GM12874 (cell line): Measurements from ENCODE around the gene NAV3.

Experiments
- TF ChIP-seq, protein P1 (sequence below): IDR thresholded peaks from 2 replicates; pipeline ENCODE4 v1.5.1; 2011; ENCODE audit warnings: low read depth, mild to moderate bottlenecking, control low read depth, low read length, moderate library complexity; ENCODE audit not compliant: insufficient read depth

NAV3 gene, protein sequence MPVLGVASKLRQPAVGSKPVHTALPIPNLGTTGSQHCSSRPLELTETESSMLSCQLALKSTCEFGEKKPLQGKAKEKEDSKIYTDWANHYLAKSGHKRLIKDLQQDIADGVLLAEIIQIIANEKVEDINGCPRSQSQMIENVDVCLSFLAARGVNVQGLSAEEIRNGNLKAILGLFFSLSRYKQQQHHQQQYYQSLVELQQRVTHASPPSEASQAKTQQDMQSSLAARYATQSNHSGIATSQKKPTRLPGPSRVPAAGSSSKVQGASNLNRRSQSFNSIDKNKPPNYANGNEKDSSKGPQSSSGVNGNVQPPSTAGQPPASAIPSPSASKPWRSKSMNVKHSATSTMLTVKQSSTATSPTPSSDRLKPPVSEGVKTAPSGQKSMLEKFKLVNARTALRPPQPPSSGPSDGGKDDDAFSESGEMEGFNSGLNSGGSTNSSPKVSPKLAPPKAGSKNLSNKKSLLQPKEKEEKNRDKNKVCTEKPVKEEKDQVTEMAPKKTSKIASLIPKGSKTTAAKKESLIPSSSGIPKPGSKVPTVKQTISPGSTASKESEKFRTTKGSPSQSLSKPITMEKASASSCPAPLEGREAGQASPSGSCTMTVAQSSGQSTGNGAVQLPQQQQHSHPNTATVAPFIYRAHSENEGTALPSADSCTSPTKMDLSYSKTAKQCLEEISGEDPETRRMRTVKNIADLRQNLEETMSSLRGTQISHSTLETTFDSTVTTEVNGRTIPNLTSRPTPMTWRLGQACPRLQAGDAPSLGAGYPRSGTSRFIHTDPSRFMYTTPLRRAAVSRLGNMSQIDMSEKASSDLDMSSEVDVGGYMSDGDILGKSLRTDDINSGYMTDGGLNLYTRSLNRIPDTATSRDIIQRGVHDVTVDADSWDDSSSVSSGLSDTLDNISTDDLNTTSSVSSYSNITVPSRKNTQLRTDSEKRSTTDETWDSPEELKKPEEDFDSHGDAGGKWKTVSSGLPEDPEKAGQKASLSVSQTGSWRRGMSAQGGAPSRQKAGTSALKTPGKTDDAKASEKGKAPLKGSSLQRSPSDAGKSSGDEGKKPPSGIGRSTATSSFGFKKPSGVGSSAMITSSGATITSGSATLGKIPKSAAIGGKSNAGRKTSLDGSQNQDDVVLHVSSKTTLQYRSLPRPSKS (N-terminal part only)

DNA sequence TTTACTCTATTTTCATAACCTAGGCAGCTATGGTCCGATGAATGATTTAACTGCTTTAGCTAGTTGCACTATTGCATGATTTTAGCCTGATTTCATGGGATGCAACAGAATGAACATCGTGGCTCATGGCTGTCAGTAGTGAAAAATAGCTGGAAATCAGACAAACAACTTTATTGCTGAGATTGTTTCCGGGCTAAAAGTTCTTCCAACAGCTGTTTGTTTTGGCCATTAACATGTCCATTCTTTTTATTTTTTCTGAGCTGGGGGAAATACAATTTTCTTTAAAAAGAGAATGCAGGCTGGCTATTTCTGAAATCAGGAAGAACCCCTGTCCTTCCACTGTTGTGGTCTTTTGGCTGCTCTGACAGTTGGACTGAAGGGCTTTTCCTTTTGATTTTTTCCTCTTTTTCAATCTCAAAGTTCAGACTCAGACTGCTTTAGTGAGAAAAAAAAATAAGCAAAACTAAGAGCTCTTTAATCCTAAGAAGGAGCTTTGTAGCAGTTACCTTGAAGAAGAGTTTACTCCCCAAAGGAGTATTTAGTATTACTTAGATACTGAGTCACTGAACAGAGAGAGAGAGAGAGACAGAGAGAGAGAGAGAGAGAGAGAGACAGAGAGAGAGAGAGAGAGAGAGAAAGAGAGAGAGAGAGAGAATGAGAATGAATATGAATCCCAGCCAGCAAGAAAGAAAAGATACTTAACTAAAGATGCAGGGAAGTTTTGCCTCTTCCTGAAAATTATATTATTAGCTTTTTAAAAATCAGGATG, at the start of gene NAV3:
Gene NAV3 (plus strand): TSS at position 312 of the 769 bp plus-strand sequence. CDS start 568 bp downstream, outside the sequence.
- TF ChIP-seq, protein P1, sequence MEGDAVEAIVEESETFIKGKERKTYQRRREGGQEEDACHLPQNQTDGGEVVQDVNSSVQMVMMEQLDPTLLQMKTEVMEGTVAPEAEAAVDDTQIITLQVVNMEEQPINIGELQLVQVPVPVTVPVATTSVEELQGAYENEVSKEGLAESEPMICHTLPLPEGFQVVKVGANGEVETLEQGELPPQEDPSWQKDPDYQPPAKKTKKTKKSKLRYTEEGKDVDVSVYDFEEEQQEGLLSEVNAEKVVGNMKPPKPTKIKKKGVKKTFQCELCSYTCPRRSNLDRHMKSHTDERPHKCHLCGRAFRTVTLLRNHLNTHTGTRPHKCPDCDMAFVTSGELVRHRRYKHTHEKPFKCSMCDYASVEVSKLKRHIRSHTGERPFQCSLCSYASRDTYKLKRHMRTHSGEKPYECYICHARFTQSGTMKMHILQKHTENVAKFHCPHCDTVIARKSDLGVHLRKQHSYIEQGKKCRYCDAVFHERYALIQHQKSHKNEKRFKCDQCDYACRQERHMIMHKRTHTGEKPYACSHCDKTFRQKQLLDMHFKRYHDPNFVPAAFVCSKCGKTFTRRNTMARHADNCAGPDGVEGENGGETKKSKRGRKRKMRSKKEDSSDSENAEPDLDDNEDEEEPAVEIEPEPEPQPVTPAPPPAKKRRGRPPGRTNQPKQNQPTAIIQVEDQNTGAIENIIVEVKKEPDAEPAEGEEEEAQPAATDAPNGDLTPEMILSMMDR = no peak

DNA sequence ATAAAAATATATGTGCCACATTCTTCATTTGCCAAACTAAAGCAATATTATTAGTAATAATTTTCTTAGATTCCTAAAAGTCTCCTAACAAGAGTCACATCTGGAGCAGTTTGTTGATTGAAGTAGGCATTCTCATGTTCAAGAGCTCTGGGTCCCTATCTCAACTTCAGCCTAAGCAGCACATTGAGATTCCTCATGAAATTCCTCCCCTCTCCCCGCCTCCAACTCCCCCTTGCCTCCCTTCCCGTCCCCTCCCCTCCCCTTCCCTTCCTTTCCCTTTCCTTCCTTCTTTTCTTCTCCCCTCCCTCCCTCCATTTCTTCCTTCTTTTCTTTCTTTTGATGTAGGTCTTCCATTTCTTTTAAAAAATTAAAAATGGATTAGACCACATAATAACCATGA, 48.7 kb upstream of the NAV3 start:
- TF ChIP-seq, protein P1 = no peak

DNA sequence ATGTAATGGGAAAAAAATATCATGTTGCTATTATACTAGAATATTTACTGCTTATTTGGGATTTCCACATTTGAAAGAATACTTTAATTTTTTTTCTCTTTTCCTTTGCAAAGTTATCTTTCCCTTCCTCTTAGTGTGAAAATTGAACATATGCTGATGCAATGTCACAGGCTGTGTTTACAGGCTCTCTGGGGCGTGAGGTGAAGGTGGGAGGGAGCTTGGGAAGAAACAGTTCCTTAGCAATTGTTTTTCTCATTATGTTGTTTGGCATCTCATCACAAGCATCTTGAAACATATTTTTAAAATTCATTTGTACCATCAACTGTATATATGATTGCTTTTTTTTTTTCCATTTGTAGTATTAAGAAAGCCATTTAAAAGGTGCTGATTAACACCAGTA, 47.9 kb upstream of the NAV3 start:
- TF ChIP-seq, protein P1 = no peak

DNA sequence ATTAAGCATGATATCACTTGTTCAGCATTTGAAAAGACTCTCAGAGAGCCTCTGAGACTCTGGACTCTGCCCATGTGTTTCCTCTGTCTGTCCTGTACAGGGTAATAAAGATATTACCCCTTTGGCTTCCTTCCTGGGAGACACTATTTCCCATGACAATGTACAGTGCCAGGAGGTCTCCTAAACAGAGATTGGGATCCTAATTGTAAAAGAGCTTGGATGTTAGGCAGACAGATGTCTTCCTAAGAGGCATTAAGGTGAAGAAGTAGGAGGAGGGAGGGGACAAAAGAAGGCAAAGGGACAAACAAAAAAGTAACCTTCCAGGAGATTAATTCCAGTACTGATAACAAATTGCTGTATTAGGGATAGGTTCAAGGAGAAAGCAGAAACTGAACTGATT, 45.5 kb upstream of the NAV3 start:
- TF ChIP-seq, protein P1 = no peak

DNA sequence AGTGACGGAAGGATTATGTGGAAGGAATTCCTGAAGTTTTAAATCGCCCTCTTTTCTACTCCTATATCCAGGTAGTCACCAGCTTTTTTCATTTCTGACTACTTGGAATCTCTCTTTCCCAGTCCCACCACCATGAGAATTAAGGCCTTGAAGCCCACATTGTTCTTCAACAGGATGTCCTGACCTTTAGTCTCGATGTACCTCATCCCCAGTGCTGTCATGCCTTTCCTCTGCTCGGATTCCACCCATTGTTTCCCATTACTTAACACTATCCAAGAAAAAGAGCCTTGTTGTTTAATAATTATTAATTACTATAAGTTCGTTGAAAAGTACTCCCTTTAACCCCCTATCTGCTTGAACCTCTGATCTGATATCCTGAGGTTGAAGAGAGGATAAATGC, 44.0 kb upstream of the NAV3 start:
- TF ChIP-seq, protein P1 = no peak

DNA sequence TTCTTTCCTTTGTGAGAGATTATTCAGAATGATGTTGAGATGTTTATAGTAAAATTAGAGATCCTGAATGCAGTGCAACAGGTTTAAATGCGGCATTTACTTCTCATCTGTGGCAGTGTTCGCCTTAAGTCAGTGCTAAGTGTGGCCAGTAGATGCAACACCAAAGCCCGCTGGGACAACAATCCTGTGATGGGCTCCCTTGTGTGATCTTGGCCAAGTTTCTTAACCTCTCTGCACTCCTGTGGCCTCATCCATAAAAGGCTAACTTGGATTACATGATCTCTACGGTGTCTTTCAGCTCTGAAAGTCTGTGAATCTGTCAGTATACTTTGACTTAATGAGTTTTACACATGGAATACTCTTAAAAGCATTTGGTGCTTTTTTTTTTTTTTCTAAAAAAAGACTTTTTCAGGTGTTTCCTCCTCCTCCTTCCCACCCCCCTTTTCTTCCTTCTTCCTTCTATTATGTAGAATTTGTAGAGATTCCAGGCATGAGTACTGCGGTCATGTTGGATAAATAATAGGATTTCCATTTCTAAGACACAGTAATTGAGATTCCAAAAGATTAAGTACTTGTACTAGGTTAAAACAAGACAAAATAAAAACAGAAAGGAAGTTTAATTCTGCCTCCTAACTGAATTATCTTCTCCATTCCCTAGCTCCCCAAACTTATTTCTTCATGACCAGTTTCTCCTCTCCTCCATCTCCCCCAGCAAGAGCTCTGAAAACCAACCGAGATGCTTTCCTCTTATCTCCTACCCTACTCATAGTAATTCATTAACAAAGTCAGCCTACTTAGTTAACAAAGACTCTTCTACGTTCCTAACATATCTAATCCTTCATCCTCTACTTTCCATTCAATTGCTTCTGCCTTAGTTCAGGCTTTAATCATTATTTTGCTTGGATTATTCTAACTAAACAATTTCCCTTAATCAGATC, 42.2 kb upstream of the NAV3 start:
- TF ChIP-seq, protein P1 = no peak
